ENCODE measurements around the gene SOX2.

DNA sequence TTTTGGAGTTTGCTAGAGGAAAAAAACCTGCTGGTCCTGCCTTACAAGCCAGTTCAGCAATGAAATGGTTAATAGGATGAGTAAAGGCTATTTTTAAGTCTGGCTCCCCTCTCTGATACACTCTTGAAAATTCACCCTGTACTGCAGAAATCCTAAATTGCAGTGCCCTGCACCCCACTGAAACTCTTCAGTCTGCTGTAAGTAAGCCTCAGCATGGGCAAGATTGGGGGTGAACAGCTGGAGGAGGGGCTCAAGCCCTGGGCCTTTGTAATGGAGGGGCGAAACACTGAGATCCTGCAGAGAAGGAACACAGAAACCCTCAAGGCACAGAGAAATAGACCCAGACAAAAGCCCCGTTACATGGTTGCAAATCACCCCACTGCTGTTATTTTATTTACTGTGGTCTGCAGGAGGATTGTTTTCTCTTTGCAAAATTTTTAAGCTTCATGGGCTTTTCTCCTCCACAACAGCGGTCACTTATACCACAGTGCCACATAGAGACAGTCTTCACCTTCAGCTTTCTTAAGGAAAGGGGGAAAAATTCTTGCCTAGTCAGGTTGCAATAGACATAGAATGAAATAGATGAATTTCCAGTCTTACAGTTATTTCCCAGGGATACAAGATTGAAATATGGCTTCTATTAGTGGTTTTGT, 45.0 kb downstream of the SOX2 start:
- TF ChIP-seq, protein P1, sequence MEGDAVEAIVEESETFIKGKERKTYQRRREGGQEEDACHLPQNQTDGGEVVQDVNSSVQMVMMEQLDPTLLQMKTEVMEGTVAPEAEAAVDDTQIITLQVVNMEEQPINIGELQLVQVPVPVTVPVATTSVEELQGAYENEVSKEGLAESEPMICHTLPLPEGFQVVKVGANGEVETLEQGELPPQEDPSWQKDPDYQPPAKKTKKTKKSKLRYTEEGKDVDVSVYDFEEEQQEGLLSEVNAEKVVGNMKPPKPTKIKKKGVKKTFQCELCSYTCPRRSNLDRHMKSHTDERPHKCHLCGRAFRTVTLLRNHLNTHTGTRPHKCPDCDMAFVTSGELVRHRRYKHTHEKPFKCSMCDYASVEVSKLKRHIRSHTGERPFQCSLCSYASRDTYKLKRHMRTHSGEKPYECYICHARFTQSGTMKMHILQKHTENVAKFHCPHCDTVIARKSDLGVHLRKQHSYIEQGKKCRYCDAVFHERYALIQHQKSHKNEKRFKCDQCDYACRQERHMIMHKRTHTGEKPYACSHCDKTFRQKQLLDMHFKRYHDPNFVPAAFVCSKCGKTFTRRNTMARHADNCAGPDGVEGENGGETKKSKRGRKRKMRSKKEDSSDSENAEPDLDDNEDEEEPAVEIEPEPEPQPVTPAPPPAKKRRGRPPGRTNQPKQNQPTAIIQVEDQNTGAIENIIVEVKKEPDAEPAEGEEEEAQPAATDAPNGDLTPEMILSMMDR (conservative IDR thresholded peaks at IDR 0.05; ENCODE audit: low read length) = no peak
- TF ChIP-seq EZH2phosphoT487 (IDR thresholded peaks at IDR 0.05; ENCODE audit: borderline replicate concordance) = no peak

Measured in Loucy (cell line).